ENCODE data around the gene OVOL1. TPM values are rescaled to one million over a fixed set of nuclear protein-coding genes. Genes with fewer than 3 reads are reported as not detected.

The OVOL1 gene
- total and polyA plus RNA-seq, 7 donors = 16.6 to 30.0 (median 22.7) TPM; not detected in 4

GRCh38 chr11:65842144-65842543 lies 55.3 kb downstream of the OVOL1 start:
- H3K4me1 ChIP-seq = no peaks in the 10 kb centered on the region
- H3K27me3 ChIP-seq = no peaks in the 10 kb centered on the region
- WGBS, 2 donors = 63 to 87% methylated on average over 4 of the region's 4 CpGs
- TF ChIP-seq CTCF (IDR thresholded peaks at IDR 0.05) (no peak), POLR2A (IDR thresholded peaks at IDR 0.05) (no peak)
- no peaks in the 10 kb centered on the region for H3K9me3 ChIP-seq
- no peak overlapping the region for H3K4me3 ChIP-seq
- intact Hi-C loops (cut with DNase I) = no loop called here
- DNase-seq = peak; percentile 13
- no peak overlapping the region for H3K27ac ChIP-seq
- no peaks in the 10 kb centered on the region for H3K36me3 ChIP-seq

- H3K9me3 ChIP-seq = no peaks in the 10 kb centered on the region
- intact Hi-C loops (cut with DNase I) = no loop called here
- no peak for DNase-seq
- H3K27ac ChIP-seq = no peak overlapping the region
- H3K4me3 ChIP-seq = no peak overlapping the region
- H3K4me1 ChIP-seq = no peaks in the 10 kb centered on the region
- no peaks in the 10 kb centered on the region for H3K27me3 ChIP-seq
- H3K36me3 ChIP-seq = no peaks in the 10 kb centered on the region
- TF ChIP-seq CTCF (IDR thresholded peaks at IDR 0.05) (no peak), POLR2AphosphoS5 (IDR thresholded peaks at IDR 0.05) (no peak), EP300 (IDR thresholded peaks at IDR 0.05) (no peak), POLR2A (IDR thresholded peaks at IDR 0.05) (no peak)
- WGBS, 2 donors = 35 to 89% methylated on average over 3 of the region's 3 CpGs
Measured at GRCh38 chr11:65843811-65844210, 56.9 kb downstream of the OVOL1 start.

- no peak for TF ChIP-seq POLR2A (IDR thresholded peaks at IDR 0.05)
- TF ChIP-seq POLR2AphosphoS5 (IDR thresholded peaks at IDR 0.05) = no peak
- no peak for TF ChIP-seq CTCF (IDR thresholded peaks at IDR 0.05)
- no peak for TF ChIP-seq EP300 (IDR thresholded peaks at IDR 0.05)
- Histone ChIP-seq H3K27me3 (no peaks in the 10 kb centered on the region), H3K27ac (no peak overlapping the region), H3K36me3 (no peaks in the 10 kb centered on the region), H3K9me3 (no peaks in the 10 kb centered on the region), H3K4me1 (no peaks in the 10 kb centered on the region), H3K4me3 (no peak overlapping the region)
- intact Hi-C loops (cut with DNase I) = no loop called here
- 32 to 73% methylated on average over 10 of the region's 10 CpGs for WGBS, 2 donors
- no peak for DNase-seq
Measured at GRCh38 chr11:65844231-65844872, 57.5 kb downstream of the OVOL1 start.

Other genes starting within 250 kb of the OVOL1 start
- 100 to 1,000 TPM in 2 of 4 donors, 10 to 100 TPM in 2; 79.6 to 268 (median 117) TPM for gene LTBP3, start 228.7 kb upstream of the OVOL1 start, total RNA-seq
- 10 to 100 TPM in 1 of 3 donors, 1 to 10 TPM in 2; 3.9 to 34.0 (median 9.6) TPM for gene LTBP3, start 228.7 kb upstream of the OVOL1 start, polyA plus RNA-seq
- gene ZNRD2, start 216.6 kb upstream of the OVOL1 start, total RNA-seq = 10 to 100 TPM; 24.9 to 61.0 (median 58.5) TPM
- 10 to 100 TPM; 30.7 to 52.6 (median 36.6) TPM for gene ZNRD2, start 216.6 kb upstream of the OVOL1 start, polyA plus RNA-seq
- gene FAM89B, start 214.5 kb upstream of the OVOL1 start, total RNA-seq = 10 to 100 TPM; 61.2 to 96.7 (median 91.6) TPM
- gene FAM89B, start 214.5 kb upstream of the OVOL1 start, polyA plus RNA-seq = 10 to 100 TPM; 34.0 to 63.3 (median 38.4) TPM
- gene EHBP1L1, start 211.0 kb upstream of the OVOL1 start, total RNA-seq = 100 to 1,000 TPM; 148 to 366 (median 194) TPM
- gene EHBP1L1, start 211.0 kb upstream of the OVOL1 start, polyA plus RNA-seq = 10 to 100 TPM; 31.2 to 71.2 (median 71.2) TPM
- gene KCNK7, start 191.3 kb upstream of the OVOL1 start, total RNA-seq = under 1 TPM in 2 of 4 donors, not detected in 2; 0.54 to 0.71 TPM
- 1 to 10 TPM in 1 of 3 donors, not detected in 2; 1.4 TPM for gene KCNK7, start 191.3 kb upstream of the OVOL1 start, polyA plus RNA-seq
- 10 to 100 TPM; 18.5 to 52.1 (median 26.3) TPM for gene MAP3K11, start 172.8 kb upstream of the OVOL1 start, total RNA-seq
- 10 to 100 TPM; 48.6 to 71.2 (median 71.0) TPM for gene MAP3K11, start 172.8 kb upstream of the OVOL1 start, polyA plus RNA-seq
- 10 to 100 TPM; 10.7 to 21.3 (median 14.3) TPM for gene PCNX3, start 171.3 kb upstream of the OVOL1 start, total RNA-seq
- gene PCNX3, start 171.3 kb upstream of the OVOL1 start, polyA plus RNA-seq = 10 to 100 TPM in 1 of 3 donors, 1 to 10 TPM in 2; 6.0 to 35.0 (median 6.6) TPM
- gene SIPA1, start 149.0 kb upstream of the OVOL1 start, total RNA-seq = 10 to 100 TPM; 19.9 to 30.7 (median 28.2) TPM
- gene SIPA1, start 149.0 kb upstream of the OVOL1 start, polyA plus RNA-seq = 10 to 100 TPM; 20.3 to 53.6 (median 34.8) TPM
- gene RELA, start 124.1 kb upstream of the OVOL1 start, total RNA-seq = 10 to 100 TPM; 36.4 to 62.6 (median 46.9) TPM
- gene RELA, start 124.1 kb upstream of the OVOL1 start, polyA plus RNA-seq = 10 to 100 TPM; 33.6 to 45.6 (median 37.5) TPM
- 10 to 100 TPM; 58.4 to 92.7 (median 74.7) TPM for gene KAT5, start 74.8 kb upstream of the OVOL1 start, total RNA-seq
- gene KAT5, start 74.8 kb upstream of the OVOL1 start, polyA plus RNA-seq = 10 to 100 TPM; 51.1 to 81.0 (median 53.9) TPM
- 100 to 1,000 TPM; 120 to 168 (median 146) TPM for gene RNASEH2C, start 66.3 kb upstream of the OVOL1 start, total RNA-seq
- gene RNASEH2C, start 66.3 kb upstream of the OVOL1 start, polyA plus RNA-seq = 10 to 100 TPM; 45.6 to 68.1 (median 55.7) TPM
- gene AP5B1, start 6.1 kb upstream of the OVOL1 start, total RNA-seq = 10 to 100 TPM in 2 of 4 donors, 1 to 10 TPM in 2; 6.6 to 13.3 (median 10.8) TPM
- gene AP5B1, start 6.1 kb upstream of the OVOL1 start, polyA plus RNA-seq = 10 to 100 TPM in 1 of 3 donors, 1 to 10 TPM in 2; 6.6 to 14.6 (median 9.0) TPM
- 1 to 10 TPM in 1 of 4 donors, under 1 TPM in 3; 0.27 to 1.2 (median 0.63) TPM for gene SNX32, start 46.9 kb downstream of the OVOL1 start, total RNA-seq
- 1 to 10 TPM in 1 of 3 donors, under 1 TPM in 1, not detected in 1; 0.69 to 1.5 TPM for gene SNX32, start 46.9 kb downstream of the OVOL1 start, polyA plus RNA-seq
- gene CFL1, start 71.1 kb downstream of the OVOL1 start, total RNA-seq = 100 to 1,000 TPM; 428 to 506 (median 487) TPM
- 1,000 to 10,000 TPM; 1,456 to 2,165 (median 1,757) TPM for gene CFL1, start 71.1 kb downstream of the OVOL1 start, polyA plus RNA-seq
- gene MUS81, start 73.4 kb downstream of the OVOL1 start, total RNA-seq = 10 to 100 TPM; 42.1 to 54.2 (median 45.2) TPM
- 10 to 100 TPM; 33.5 to 61.8 (median 36.0) TPM for gene MUS81, start 73.4 kb downstream of the OVOL1 start, polyA plus RNA-seq
- 100 to 1,000 TPM in 2 of 4 donors, 10 to 100 TPM in 2; 71.7 to 120 (median 97.3) TPM for gene EFEMP2, start 85.7 kb downstream of the OVOL1 start, total RNA-seq
- gene EFEMP2, start 85.7 kb downstream of the OVOL1 start, polyA plus RNA-seq = 10 to 100 TPM in 2 of 3 donors, 1 to 10 TPM in 1; 8.6 to 24.0 (median 19.4) TPM
- gene CTSW, start 92.8 kb downstream of the OVOL1 start, total RNA-seq = under 1 TPM in 1 of 4 donors, not detected in 3; 0.82 TPM
- gene CTSW, start 92.8 kb downstream of the OVOL1 start, polyA plus RNA-seq = 1 to 10 TPM in 2 of 3 donors, not detected in 1; 2.3 to 3.1 TPM
- gene FIBP, start 101.4 kb downstream of the OVOL1 start, total RNA-seq = 10 to 100 TPM; 37.5 to 60.7 (median 48.6) TPM
- gene FIBP, start 101.4 kb downstream of the OVOL1 start, polyA plus RNA-seq = 10 to 100 TPM; 54.4 to 66.1 (median 58.3) TPM
- gene CCDC85B, start 103.6 kb downstream of the OVOL1 start, total RNA-seq = 10 to 100 TPM; 57.1 to 73.6 (median 67.6) TPM
- gene CCDC85B, start 103.6 kb downstream of the OVOL1 start, polyA plus RNA-seq = 10 to 100 TPM in 2 of 3 donors, 1 to 10 TPM in 1; 4.2 to 31.6 (median 13.2) TPM
- 10 to 100 TPM in 1 of 4 donors, 1 to 10 TPM in 1, under 1 TPM in 1, not detected in 1; 0.36 to 12.4 (median 2.8) TPM for gene FOSL1, start 113.3 kb downstream of the OVOL1 start, total RNA-seq
- 1 to 10 TPM; 1.6 to 3.6 (median 2.9) TPM for gene FOSL1, start 113.3 kb downstream of the OVOL1 start, polyA plus RNA-seq
- gene C11orf68, start 132.0 kb downstream of the OVOL1 start, total RNA-seq = 10 to 100 TPM; 22.1 to 36.3 (median 23.9) TPM
- 10 to 100 TPM; 23.4 to 26.1 (median 24.0) TPM for gene C11orf68, start 132.0 kb downstream of the OVOL1 start, polyA plus RNA-seq
- gene DRAP1, start 132.4 kb downstream of the OVOL1 start, total RNA-seq = 100 to 1,000 TPM in 1 of 4 donors, 10 to 100 TPM in 3; 58.9 to 115 (median 79.2) TPM
- 10 to 100 TPM; 61.5 to 87.1 (median 77.5) TPM for gene DRAP1, start 132.4 kb downstream of the OVOL1 start, polyA plus RNA-seq
- gene TSGA10IP, start 158.4 kb downstream of the OVOL1 start, total RNA-seq = under 1 TPM in 1 of 4 donors, not detected in 3; 0.49 TPM
- gene TSGA10IP, start 158.4 kb downstream of the OVOL1 start, polyA plus RNA-seq = not detected
- gene SART1, start 174.7 kb downstream of the OVOL1 start, total RNA-seq = 10 to 100 TPM; 33.8 to 38.8 (median 37.0) TPM
- 10 to 100 TPM; 22.2 to 50.0 (median 26.4) TPM for gene SART1, start 174.7 kb downstream of the OVOL1 start, polyA plus RNA-seq
- gene EIF1AD, start 215.1 kb downstream of the OVOL1 start, total RNA-seq = 10 to 100 TPM; 19.4 to 23.9 (median 21.1) TPM
- gene EIF1AD, start 215.1 kb downstream of the OVOL1 start, polyA plus RNA-seq = 10 to 100 TPM; 13.8 to 26.0 (median 14.3) TPM
- gene BANF1, start 215.4 kb downstream of the OVOL1 start, total RNA-seq = 10 to 100 TPM; 40.4 to 76.4 (median 50.5) TPM
- 100 to 1,000 TPM; 113 to 150 (median 130) TPM for gene BANF1, start 215.4 kb downstream of the OVOL1 start, polyA plus RNA-seq
- not detected for gene CST6, start 224.9 kb downstream of the OVOL1 start, total RNA-seq
- 1 to 10 TPM in 1 of 3 donors, under 1 TPM in 1, not detected in 1; 0.10 to 1.2 TPM for gene CST6, start 224.9 kb downstream of the OVOL1 start, polyA plus RNA-seq
- gene CATSPER1, start 239.4 kb downstream of the OVOL1 start, total RNA-seq = not detected
- under 1 TPM in 1 of 3 donors, not detected in 2; 0.06 TPM for gene CATSPER1, start 239.4 kb downstream of the OVOL1 start, polyA plus RNA-seq

Measured in sigmoid colon (tissue), 7 donors.